Left ventricle myocardium inferior (tissue), 1 donor: ENCODE data around the gene ARHGEF7. TPM values are rescaled to one million over a fixed set of nuclear protein-coding genes. Genes with fewer than 3 reads are reported as not detected.

Source experiments
- DNase-seq: peaks from one replicate; pipeline ENCODE4 v3.0.0-alpha.2; 2020
- H3K27ac ChIP-seq: fragments of 200-600 bp; replicated peaks from 2 replicates; pipeline ENCODE4 v1.8.0; 2021
- H3K27me3 ChIP-seq: fragments of 200-600 bp; 2 replicates; pipeline ENCODE4 v1.8.0; 2021; ENCODE audit warnings: low read depth
- H3K36me3 ChIP-seq: fragments of 200-600 bp; 2 replicates; pipeline ENCODE4 v1.8.0; 2021
- H3K4me1 ChIP-seq: fragments of 200-600 bp; 2 replicates; pipeline ENCODE4 v1.8.0; 2021
- H3K4me3 ChIP-seq: fragments of 200-600 bp; 2 replicates; pipeline ENCODE4 v1.8.0; 2021; ENCODE audit warnings: mild to moderate bottlenecking, moderate library complexity
- H3K9me3 ChIP-seq: fragments of 200-600 bp; replicated peaks from 2 replicates; pipeline ENCODE4 v1.8.0; 2021
- intact Hi-C: fragments of 100-400 bp; cut with micrococcal nuclease; formaldehyde crosslinking; loops from one replicate; pipeline ENCODE4 v1.11.0; 2022
- total RNA-seq: library from RNA; stranded (reverse); fragmentation: NEBNext Ultra II Directional; extraction: Animal tissue kit (Norgen Biotek cat#: 25700); gene quantifications from one replicate; pipeline ENCODE4 v1.2.1, GENCODE V29; 2021
- TF ChIP-seq, protein P1 (sequence below): fragments of 200-600 bp; IDR thresholded peaks from 2 replicates; pipeline ENCODE4 v1.8.0; 2021; ENCODE audit warnings: antibody characterized with exemption, mild to moderate bottlenecking, borderline replicate concordance
- donor health status: DM: no; HTN: yes; CAD: no; lungs with severe emphysema.

ARHGEF7 gene
- total RNA-seq, 1 donor from 2014 or later: 35.9 TPM

DNA sequence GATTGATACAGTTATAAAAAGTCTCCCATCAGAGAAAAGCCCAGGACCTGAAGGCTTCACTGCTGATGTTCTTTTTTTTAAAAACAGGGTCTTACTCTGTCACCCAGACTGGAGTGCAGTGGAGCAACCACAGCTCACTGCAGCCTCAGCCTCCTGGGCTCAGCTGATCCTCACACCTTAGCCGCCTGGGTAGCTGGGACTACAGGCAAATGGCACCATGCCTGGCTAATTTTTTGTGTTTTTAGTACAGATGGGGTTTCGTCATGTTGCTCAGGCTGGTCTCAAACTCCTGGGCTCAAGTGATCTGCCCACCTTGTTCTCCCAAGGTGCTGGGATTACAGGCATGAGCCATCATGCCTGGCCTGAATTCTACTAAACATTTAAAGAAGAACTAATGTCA is 238.4 kb downstream of the ARHGEF7 start:
- TF ChIP-seq, protein P1, sequence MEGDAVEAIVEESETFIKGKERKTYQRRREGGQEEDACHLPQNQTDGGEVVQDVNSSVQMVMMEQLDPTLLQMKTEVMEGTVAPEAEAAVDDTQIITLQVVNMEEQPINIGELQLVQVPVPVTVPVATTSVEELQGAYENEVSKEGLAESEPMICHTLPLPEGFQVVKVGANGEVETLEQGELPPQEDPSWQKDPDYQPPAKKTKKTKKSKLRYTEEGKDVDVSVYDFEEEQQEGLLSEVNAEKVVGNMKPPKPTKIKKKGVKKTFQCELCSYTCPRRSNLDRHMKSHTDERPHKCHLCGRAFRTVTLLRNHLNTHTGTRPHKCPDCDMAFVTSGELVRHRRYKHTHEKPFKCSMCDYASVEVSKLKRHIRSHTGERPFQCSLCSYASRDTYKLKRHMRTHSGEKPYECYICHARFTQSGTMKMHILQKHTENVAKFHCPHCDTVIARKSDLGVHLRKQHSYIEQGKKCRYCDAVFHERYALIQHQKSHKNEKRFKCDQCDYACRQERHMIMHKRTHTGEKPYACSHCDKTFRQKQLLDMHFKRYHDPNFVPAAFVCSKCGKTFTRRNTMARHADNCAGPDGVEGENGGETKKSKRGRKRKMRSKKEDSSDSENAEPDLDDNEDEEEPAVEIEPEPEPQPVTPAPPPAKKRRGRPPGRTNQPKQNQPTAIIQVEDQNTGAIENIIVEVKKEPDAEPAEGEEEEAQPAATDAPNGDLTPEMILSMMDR: no peak
- intact Hi-C loops: no loop called here
- H3K27me3 ChIP-seq: no peaks in the 10 kb centered on the region
- no peaks in the 10 kb centered on the region for H3K36me3 ChIP-seq
- H3K4me1 ChIP-seq: no peaks in the 10 kb centered on the region
- H3K27ac ChIP-seq: no peak overlapping the region
- H3K4me3 ChIP-seq: no peak overlapping the region
- peaks cover 7% of the 10 kb centered on the region for H3K9me3 ChIP-seq
- DNase-seq: no peak

DNA sequence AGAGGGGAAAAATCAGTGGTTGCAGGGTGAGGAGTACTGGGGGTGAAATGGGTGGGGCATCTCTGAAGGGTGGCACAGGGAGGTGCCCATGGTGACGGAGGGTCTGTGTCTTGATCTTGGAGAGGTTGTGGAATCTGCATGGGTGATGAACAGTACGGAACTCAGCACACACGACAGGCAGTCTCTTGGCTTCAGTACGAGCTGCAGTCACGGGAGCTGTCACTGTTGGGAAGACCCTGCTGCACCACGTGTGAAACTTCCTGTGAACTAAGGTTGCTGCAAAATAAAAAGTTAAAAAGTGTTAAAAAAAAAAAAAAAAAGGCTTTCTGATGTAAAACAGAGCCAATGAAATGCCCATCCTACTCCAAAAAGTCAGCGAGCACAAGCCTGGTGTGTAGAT is 239.7 kb downstream of the ARHGEF7 start:
- intact Hi-C loops: no loop called here
- no peak for DNase-seq
- H3K4me3 ChIP-seq: no peak overlapping the region
- TF ChIP-seq, protein P1: no peak
- H3K27ac ChIP-seq: no peak overlapping the region
- H3K9me3 ChIP-seq: peaks cover 7% of the 10 kb centered on the region
- no peaks in the 10 kb centered on the region for H3K4me1 ChIP-seq
- H3K36me3 ChIP-seq: no peaks in the 10 kb centered on the region
- no peaks in the 10 kb centered on the region for H3K27me3 ChIP-seq

Other genes with a start within 250 kb of the ARHGEF7 start
- gene ANKRD10, start 200.2 kb upstream of the ARHGEF7 start, total RNA-seq: 45.9 TPM
- not detected for gene TEX29, start 205.3 kb downstream of the ARHGEF7 start, total RNA-seq